ENCODE results near the gene SRMS.
"Not testable (repeated sequence)": the region's sequence is repeated elsewhere in the genome, so short reads cannot be mapped to it uniquely, and the experiment has no call there.

The SRMS gene

DNA sequence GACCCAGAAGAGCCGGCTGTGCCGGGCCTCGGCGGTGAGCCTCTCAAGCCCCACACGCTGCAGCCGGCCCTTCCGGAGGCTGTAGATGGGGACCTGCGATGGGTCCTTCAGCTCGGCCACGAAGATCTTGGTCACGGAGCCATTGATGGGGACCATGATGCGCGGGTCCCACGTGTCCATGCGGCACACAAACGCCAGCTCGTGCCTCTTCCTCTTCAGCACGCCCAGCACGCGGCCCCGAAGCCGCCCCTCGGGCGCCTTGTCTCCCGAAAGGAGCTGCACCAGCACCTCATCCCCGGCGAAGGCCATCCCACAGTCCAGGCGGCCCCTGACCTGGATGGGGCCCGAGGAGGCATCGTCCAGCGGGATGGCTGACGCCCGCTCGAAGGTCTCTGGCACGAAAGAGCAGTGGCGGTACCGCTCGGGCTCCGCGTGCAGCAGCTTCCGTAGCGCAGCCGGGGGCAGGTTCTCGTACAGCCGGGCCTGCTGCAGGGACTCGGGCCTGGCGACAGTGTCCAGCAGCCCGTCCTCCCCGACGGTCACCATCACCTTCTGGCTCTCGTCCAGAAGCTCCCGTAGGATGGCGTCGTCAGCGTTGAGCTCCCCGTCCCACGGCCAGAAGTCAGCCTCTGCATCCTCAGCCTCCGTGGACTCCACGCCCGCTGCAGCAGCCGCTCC lies 17.6 kb upstream of the SRMS start:
- no peak for DNase-seq

DNA sequence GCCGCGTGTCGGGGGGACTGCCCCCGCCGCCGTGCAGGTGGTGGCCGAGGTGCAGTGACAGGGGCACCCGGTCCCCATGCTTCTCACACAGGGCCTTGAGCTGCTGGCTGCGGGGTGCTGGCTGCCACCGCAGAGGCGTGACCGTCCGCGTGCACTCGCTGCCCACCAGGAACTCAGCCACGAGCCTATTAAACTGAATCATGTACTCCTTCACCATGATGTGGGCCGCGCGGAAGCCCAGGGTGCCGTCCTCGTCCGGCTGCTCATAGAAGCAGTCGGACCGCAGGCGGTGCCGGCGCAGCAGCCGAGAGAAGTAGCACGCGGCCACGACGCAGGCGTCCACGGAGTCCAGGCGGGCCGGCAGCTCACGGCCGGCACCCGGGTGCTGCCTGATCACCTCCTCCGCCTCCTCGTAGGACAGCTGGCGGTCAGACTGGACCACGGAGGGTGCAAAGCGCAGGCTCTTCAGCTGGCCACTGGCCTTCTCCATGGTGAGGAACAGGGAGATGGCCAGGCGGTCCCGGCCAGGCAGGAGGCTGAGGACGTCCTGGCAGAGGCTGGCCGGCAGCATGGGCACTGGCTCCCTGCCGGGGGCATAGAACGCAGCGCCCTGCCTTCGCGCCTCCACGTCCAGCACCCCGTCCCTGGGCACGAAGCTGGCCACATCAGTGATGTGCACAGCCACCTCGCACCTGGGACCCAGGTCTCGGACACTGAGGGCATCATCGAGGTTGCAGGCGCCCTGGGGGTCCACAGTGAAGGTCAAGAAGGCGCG lies 16.7 kb upstream of the SRMS start:
- DNase-seq: no peak

DNA sequence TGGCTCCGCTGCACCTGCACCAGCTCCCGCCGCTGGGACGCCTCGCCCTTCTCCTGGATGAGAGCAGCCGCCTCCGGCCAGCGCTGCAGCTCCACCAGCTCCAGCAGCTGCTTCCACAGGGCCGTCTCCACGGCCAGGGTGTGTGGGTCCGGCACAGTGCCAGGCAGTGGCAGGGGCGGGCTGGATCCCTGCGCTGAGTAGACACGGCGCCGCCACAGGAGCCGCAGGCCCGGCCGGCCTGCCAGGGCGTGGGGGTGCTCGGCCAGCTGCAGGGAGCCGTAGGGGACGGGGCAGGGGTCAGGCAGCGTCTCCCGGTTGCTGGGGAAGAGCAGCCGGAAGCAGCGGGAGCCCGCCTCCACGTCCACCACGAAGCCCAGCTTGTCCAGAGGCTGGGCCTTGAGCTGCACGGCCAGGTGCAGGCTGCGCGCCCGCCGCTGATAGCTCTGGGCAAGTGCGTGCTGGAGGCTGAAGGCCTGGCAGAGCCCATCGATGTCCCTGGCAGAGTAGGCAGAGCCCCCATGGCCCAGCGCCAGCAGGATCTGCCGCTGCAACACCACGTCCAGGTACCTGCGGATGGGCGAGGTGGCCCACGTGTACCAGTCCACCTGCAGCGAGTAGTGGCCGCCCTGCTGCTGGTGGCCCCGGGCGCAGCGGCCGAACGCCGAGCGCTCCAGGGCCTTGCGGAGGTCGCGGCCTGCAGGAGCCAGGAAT lies 15.8 kb upstream of the SRMS start:
- no peak for DNase-seq

DNA sequence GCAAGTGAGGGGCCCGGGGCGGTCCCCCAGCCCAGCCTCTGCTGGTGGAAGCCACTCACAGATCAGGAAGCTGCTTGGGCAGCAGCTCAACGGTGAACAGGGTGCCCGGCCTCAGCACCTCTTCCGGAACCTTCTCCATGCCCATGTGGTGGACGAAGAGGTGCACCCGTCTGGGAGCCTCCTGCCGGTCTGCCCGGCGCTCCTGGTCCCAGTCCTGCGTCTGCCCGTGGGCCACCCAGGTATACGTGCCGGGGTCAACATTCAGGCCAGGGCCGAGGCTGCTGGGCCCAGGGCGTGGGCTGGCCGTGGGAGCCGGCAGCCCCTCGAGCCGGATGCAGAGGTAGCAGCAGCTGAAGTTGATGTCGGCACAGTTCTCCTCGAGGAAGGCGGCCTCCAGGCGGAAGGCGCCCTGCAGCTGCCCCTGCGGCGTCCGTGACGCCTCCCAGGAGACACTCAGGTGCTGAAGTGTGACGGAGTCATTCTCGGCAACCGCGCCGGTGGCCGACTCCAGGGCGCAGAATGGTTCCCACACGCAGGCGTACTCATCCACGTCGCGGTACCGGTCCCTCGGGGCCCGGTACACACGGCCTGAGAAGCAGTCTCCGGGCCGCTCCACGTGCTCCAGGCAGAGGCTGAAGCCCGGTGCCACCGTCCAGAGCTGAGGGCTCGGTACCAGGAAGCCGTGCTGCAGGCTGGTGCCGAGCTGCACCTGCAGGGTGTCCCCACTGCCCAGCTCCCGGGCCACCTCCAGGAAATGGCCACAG lies 15.1 kb upstream of the SRMS start:
- DNase-seq: no peak

DNA sequence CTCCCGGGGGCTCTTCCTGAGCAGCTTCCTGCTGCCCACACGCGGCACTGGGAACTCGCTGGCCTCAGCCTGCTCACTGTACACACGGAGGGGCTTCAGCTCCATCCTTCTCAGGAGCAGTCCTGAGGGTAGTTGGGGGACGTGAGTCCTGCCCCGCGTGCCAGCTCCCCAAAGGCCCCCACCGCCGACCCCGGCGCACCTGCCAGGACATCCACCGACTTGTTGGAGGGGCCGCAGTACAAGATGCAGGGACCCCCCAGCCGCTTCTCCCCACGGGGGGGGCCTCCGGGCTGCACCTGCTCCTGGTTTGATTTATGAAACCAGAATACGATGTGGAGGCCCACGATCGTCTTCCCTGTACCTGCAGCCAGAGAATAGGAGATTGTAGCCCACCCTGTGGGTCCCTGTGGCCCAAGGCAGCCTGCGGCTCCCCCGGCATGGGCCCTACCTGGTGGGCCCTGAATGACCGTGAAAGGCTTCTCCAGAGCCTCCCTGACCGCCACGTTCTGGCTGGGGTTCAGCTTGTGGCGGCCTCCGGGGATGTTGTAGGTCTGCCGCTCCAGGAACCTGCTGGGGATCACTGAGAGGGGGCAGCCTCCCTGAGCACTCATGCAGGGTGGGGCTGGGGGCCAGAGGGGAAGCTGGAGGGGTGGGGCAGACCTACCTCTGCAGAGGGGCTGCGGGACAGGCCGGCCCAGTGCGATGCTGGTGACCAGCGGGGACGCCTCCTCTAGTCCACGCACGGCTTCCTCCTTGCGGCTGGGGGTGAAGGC lies 14.3 kb upstream of the SRMS start:
- no peak for DNase-seq

DNA sequence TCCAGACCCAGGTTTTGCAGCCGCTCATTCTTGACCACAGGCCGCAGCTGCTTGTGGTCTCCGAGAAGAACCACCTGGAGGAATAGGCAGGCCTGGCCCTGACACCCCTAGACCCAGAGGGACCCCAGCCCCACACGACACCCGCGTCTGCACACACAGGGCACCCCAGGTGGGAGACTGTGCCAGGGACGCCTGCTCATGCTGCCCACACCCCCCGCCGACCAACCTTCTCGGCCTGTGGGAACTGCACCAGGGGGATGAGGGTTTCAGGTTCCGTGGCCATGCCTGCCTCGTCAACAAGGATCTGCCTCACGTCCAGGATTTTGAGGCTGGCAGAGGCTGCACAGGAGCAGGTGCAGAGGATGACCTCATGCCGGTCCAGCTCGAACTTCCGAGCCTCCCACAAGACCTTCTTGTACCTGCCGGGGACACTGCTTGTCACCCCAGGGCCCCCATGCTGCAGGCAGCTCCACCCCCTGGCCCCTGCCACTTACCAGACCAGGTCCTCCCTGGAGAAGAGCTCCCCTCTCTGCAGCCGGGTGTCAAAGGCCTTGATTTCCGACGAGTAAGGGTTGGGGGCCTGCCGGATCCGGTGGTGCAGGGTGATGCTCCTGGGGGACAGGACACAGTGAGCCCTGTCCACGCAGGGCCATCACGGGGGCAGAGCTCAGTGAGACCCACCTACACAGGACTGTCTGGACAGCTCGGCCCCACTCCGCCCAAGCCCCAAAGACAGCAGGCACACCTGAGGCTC lies 13.5 kb upstream of the SRMS start:
- no peak for DNase-seq

DNA sequence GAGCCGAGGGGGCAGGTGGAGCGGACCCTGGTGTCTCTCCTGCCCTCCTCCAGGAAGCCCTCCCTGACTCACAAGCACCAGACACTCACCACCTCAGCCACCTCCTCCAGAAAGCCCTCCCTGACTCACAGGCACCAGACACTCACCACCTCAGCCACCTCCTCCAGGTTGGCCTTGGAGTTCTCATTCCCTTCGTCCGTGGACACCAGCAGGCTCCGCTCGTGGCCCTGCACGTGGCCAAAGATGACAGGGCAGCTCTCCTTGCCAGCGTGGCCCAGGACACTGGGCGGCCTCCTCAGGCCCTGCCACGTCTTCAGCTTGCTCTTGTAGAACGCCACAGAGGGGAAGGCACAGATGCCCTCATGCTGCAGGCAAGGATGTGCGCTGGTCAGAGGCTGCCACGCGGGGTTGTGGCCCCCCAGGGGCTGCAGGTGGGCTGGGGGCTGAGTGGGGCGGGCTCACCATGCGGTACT lies 12.8 kb upstream of the SRMS start:
- DNase-seq: no peak

DNA sequence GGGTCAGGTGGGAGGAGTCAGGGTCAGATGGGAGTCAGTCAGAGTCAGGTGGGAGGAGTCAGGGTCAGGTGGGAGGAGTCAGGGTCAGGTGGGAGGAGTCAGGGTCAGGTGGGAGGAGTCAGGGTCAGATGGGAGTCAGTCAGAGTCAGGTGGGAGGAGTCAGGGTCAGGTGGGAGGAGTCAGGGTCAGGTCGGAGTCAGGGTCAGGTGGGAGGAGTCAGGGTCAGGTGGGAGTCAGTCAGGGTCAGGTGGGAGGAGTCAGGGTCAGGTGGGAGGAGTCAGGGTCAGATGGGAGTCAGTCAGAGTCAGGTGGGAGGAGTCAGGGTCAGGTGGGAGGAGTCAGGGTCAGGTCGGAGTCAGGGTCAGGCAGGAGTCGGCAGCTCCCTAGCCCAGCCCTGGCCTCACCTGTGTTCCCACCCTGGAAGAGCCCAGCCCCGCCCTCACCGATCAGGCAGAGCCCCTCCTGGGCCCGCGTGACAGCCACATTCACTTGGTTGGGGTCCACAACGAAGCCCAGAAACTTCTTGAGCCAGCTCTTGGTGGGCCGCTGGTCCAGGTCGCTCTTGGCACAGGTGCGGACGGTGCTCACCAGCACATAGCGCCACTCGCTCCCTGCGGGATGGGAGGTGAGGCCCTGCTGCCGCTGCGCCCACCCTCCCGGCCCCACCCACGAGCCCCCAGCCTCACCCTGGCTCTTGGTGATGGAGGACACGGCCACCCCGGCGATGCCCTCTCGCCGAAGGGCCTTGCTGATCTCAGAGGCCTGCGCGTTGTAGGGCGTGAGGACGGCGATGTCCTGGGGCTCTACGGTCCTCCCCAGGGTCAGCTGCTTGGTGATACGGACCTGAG lies 12.2 kb upstream of the SRMS start:
- DNase-seq: not testable (repeated sequence)

DNA sequence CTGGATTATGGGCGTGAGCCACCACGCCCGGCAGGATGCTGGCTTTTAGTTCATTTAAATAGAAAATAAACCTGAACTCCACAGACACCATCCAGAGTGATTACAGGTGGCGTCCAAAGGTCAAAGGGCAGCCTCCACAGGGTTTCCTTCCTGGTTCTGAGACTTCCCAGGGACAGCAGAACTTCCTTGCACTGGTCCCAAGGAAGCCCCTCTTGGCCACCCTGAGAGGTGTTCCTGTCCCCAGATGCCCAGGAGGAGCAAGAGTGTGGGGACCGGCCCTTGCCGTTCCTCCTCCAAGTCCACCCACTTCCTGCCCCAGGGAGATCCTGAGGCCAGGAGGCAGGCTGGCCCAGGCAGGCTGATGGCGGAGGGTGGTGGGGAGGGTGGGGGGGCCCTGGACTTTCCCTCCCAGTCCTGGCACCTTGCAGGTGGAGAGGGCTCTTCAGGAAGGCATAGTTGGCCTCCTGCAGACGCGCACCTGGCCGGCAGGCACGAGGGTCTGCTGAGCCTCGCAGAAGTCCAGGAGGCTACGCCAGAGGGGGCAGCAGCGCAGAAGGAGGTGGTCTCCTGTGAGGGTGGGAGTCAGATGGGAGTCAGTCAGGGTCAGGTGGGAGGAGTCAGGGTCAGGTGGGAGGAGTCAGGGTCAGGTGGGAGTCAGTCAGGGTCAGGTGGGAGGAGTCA lies 11.4 kb upstream of the SRMS start:
- no peak for DNase-seq

DNA sequence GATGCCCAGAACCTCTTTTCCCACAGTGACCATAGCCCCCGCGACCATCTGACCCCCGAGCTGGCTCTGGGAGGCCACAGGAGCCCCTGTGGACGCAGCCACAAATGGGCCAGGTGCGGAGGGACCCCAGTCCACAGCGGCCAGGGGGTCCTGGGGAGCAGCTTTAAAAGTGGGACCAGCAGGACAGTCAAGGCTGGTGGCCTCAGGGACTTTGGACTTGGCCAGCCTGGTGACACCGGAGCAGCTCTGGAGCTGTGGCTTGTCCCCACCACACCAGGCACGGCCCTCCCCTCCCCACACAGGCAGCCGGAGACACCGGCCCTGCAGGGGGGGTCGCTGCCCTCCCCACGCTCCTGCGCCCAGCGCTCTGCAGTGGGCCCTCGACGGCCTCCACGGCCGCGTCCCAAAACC lies 9.9 kb upstream of the SRMS start:
- no peak for DNase-seq

DNA sequence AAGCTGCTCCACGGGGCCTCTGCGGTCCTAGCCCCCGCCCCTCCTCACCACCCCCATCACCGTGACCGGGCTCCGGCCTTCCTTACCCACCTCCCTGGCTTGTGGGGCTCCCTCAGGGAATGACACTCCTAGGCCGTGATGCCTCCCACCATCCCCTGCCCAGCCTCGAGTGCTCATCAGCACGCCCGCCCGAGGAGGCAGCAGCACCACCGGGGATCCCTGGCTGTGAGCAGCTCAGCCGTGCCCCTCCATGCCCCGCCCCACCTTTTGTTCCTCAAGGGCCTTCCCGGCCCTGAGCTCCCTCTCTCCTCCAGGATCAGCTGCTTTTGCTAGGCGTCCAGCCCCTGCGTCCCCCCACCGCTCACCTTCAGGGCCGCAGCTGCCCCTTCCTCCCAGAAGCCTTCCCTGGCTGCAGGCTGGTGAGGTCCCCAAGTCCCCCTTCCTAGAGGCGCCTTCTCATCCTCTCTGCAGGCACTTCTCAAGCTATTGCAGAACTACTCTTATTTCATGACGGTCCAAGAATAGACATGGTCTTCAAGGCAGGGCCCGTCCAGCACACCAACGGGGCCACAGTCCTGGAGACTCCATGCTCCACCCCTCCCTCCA lies 9.4 kb upstream of the SRMS start:
- no peak for DNase-seq

DNA sequence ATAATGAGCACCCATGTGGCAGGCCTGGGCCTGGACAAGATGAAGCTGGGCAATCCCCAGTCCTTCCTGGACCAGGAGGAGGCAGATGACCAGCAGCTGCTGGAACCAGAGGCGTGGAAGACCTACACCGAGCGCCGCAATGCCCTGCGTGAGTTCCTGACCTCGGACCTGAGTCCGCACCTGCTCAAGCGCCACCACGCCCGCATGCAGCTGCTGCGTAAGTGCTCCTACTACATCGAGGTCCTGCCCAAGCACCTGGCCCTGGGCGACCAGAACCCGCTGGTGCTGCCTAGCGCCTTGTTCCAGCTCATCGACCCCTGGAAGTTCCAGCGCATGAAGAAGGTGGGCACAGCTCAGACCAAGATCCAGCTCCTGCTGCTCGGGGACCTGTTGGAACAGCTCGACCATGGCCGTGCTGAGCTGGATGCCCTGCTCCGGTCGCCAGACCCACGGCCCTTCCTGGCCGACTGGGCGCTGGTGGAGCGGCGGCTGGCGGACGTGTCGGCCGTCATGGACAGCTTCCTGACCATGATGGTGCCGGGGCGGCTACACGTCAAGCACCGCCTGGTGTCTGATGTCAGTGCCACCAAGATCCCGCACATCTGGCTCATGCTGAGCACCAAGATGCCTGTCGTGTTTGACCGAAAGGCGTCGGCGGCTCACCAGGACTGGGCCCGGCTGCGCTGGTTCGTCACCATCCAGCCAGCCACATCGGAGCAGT lies 8.3 kb upstream of the SRMS start:
- no peak for DNase-seq

DNA sequence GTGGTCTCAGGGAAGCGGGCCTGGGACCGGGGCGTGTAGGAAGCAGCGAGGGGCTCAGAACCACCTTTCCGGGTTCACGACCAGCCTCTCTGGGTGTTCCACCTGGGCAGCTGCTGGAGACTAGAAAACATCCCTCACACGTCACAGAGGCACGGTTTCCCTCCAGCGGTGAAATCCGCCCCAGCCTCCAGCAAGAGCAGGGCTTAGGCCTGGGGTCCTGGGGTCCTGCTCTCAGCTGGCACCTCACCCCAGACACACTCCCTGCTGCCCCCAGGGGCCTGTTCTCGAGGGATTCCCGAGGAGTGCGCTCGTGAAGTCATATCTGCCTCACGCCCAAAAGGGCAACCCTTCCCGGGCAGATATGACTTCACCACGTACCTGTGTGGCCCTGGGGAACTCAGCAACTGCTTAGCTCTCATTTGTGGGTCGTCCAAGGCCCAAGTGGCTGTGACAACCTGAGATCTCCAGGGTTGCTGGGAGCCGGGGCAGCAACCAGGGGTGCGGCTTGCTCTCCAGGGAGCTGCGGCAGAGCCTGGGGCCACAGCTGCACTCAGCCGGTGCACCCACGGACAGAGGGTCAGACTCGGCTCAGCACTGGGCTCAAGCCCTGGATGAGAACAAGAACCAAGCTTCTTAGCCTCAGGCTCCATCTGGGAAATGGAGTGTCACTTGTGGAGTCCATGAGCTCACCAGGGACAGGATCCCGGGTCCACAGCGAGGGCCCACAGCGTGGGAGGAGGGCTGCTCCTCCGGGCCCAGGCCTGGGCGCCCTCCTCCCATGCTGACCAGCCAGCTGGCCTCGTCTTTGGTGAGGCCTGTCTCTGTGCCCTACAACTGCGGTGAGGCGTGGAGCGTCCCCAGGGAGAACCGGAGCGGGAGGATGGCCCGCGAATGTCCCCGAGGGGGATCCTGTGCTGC lies 7.1 kb upstream of the SRMS start:
- DNase-seq: no peak

DNA sequence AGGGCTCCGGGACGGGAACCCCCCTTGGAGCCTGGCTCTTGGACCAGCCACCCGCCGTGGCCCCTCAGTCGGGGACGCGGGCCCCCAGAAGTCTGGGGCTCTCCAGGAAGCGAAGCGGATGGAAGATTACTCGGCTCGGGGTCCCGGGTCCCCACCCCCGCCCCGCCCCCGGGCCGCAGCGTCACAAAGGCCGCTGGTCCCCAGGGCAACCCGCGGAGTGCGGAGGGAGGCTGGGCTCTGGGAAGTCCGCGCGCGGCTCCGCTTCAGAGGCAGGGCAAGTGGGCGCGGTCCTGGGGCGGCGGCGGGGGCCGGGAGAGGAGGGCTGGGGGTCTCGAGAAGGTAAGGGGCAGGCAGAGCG lies 6.4 kb upstream of the SRMS start, which contains the start of gene FNDC11:
TSS of gene FNDC11 (plus strand) at position 227 of the 358 bp plus-strand sequence. CDS start 1,505 bp downstream, outside the sequence.
- DNase-seq: no peak

DNA sequence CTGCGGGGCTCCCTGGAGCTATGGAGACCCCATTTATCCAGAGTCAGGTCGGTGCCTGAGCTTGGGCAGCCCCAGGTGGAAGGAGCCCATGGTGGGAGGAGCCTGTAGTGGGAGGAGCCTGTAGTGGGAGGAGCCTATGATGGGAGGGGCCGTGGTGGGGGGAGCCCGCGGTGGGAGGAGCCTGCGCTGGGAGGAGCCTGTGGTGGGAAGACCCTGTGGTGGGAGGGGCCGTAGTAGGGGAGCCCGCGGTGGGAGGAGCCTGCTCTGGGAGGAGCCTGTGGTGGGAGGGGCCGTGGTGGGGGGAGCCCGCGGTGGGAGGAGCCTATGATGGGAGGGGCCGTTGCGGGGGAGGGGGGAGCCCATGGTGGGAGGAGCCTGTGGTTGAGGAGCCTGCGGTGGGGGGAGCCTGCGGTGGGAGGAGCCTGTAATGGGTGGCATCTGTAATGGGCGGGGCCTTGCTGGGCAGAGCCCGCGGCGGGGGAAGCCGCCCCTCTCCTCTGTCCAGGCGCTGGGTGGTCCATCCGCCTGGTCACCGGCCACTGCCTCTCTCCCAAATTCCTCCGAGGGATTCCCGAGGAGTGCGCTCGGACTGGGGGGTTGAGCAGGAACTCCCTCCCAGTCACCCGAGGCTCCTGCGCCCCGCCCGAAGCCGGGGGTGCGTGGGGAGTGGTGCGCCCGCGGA lies 5.8 kb upstream of the SRMS start:
- DNase-seq: peak; percentile 63

DNA sequence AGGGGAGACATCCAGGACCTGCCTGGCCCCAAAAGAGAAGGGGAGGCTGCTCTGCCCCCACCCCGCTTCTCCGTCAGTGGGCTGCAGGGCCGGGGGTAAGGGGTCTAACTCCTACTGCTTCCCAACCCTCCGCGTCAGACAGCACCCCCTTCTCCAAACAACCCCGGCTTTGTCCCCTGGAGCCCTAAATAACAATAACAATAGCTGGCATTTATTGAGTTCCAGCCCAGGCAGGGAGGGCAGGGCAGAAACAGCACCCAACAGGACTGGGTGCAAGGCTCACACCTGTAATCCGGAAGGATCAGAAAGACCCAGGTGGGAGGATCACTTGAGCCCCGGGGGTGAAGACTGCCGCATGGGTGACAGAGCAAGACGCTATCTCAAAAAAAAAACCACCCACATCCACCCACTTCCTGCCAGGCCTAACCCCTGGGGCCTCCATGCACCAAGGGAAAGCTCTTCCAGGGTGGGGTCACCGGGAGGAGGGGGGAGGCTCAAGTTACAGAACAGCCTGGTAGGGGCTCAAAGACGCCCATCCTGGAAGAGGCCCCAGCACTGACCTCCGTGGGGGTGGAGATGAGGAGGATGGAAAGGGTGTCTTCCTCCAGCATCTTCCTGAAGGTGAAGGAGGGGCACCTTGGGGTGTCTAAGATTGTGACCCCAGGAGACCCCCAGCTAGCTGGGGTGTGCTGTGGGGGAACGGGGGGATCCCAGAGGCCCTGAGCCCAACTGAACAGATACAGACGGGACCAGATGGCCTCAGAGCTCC lies 5.1 kb upstream of the SRMS start:
- DNase-seq: no peak
